ENCODE results near the gene ERBB4.
A peak's percentile ranks its signal among the peaks of the same experiment; 100 is the strongest.

Gene ERBB4

GRCh38 chr2:212548455-212548819 lies 9.8 kb upstream of the ERBB4 start:
- Histone ChIP-seq H3K4me1 (peaks cover 10% of the 10 kb centered on the region), H3K27me3 (no peaks in the 10 kb centered on the region), H3K36me3 (no peaks in the 10 kb centered on the region), H3K4me3 (ENCODE audit: low read depth, low read length) (no peak overlapping the region), H3K9me3 (no peaks in the 10 kb centered on the region)
- peak; percentile 37 for DNase-seq
- peak; percentile 68 for TF ChIP-seq CTCF (IDR thresholded peaks at IDR 0.05; ENCODE audit: low read depth, low read length)

DNA sequence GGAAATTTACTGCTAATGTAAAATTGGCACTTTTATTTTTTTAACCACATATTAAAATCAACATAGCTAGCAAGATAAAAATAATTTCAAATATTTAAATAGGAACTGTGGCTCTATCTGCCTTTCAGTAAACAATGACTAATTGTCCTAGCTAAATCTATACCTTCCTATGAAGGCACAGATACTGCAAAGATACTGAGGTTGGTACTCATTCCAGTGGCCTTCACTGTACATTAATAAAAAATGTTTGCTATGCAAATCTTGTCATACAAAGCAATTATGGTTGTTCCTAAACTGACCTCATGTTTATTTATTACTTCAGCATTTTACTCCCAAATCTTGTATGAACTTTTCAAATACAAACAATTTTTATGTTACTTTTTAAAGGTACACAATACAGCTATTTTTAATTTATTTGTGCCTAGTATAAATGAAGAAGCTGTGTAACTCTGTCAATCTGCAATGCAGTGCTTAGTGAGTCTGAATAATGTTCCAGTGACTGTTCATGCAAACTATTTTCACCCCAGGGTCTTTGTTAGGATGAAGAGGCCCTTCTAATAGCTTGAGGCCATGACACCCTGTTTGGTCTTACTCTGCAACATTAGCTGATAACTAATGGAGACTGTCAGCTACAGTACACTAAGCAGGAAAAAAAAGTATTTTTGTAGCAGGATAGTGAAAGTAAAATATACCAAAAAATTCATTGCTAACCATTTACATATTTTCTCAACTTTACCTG lies 9.3 kb upstream of the ERBB4 start:
- DNase-seq = no peak
- no peak for TF ChIP-seq CTCF (IDR thresholded peaks at IDR 0.05; ENCODE audit: low read depth, low read length)
- H3K4me3 ChIP-seq (ENCODE audit: low read depth, low read length) = no peak overlapping the region
- no peaks in the 10 kb centered on the region for H3K9me3 ChIP-seq
- no peaks in the 10 kb centered on the region for H3K27me3 ChIP-seq
- no peaks in the 10 kb centered on the region for H3K36me3 ChIP-seq
- H3K4me1 ChIP-seq = peaks cover 10% of the 10 kb centered on the region

GRCh38 chr2:212546669-212547068 lies 8.1 kb upstream of the ERBB4 start:
- no peak for DNase-seq
- Histone ChIP-seq H3K36me3 (no peaks in the 10 kb centered on the region), H3K27me3 (no peaks in the 10 kb centered on the region), H3K4me3 (ENCODE audit: low read depth, low read length) (no peak overlapping the region), H3K9me3 (no peaks in the 10 kb centered on the region), H3K4me1 (peaks cover 10% of the 10 kb centered on the region)
- no peak for TF ChIP-seq CTCF (IDR thresholded peaks at IDR 0.05; ENCODE audit: low read depth, low read length)

DNA sequence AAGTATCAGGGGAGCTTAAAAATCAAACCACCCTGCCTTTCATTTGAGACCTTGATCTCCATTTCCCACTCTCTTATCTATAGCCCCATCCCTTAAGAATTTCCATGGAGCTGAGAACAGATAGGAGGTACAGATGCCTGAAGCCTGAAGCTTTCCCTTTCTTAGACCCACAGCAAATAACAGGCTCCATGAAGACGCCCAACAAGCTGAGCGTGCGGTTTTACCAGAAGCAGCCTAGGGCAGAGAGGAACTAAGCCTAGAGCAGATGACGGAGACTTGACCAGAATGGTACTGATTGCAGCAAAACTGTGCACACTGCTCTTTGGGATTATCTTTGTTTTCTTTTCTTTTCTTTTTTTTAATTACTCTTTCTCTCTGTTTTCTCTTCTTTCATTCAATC lies 1.7 kb upstream of the ERBB4 start:
- Histone ChIP-seq H3K4me3 (ENCODE audit: low read depth, low read length) (no peak overlapping the region), H3K4me1 (no peaks in the 10 kb centered on the region), H3K27me3 (peaks cover 23% of the 10 kb centered on the region), H3K36me3 (no peaks in the 10 kb centered on the region), H3K9me3 (no peaks in the 10 kb centered on the region)
- no peak for TF ChIP-seq CTCF (IDR thresholded peaks at IDR 0.05; ENCODE audit: low read depth, low read length)
- DNase-seq = no peak

DNA sequence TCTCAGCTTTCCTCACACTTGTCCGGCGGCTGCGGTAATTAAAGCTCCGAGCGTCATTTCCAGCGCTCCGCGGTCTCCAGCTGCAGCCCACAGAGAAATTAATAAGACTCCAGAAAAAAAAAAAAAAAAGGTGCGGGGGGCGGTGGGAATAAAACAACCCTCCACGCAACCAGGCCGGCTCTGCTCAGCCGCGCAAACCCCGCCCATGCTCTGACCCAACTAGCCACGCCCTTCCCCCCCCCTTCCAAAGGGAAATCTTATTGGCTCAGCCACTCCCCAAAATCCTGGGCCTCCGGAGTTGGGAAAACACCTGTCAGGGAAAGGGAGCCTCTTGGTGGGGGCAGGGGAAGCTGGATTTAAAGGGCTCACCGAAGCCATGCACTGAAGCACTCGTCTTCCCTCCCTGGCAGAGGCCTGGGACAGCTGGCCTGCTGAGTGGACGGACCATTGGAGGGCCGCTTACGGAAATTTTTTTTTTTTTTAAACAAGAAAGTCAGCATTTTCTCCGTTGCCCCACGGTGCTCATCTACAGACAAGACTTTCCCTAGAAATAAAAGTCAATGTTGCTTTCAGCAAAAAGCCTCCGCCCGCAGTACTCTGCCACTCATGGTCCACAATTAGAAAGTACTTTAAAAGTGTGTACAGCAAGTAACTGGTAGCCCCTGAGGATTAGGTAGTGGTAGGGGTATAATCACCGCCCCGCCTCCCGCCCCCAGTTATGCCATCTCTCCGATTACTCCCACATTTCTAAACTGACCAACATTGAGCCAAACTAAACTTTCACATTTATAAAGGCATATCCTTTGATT lies 674 bp upstream of the ERBB4 start:
- TF ChIP-seq CTCF (IDR thresholded peaks at IDR 0.05; ENCODE audit: low read depth, low read length) = no peak
- peaks cover 23% of the 10 kb centered on the region for H3K27me3 ChIP-seq
- peaks cover 2% of the 10 kb centered on the region; the same call in 1 of the 2 replicates for H3K4me1 ChIP-seq
- peak; percentile 59 for DNase-seq
- no peaks in the 10 kb centered on the region for H3K36me3 ChIP-seq
- H3K9me3 ChIP-seq = no peaks in the 10 kb centered on the region
- H3K4me3 ChIP-seq (ENCODE audit: low read depth, low read length) = peak overlapping the region; percentile 86
